ENCODE data around the gene MGAM2.

DNA sequence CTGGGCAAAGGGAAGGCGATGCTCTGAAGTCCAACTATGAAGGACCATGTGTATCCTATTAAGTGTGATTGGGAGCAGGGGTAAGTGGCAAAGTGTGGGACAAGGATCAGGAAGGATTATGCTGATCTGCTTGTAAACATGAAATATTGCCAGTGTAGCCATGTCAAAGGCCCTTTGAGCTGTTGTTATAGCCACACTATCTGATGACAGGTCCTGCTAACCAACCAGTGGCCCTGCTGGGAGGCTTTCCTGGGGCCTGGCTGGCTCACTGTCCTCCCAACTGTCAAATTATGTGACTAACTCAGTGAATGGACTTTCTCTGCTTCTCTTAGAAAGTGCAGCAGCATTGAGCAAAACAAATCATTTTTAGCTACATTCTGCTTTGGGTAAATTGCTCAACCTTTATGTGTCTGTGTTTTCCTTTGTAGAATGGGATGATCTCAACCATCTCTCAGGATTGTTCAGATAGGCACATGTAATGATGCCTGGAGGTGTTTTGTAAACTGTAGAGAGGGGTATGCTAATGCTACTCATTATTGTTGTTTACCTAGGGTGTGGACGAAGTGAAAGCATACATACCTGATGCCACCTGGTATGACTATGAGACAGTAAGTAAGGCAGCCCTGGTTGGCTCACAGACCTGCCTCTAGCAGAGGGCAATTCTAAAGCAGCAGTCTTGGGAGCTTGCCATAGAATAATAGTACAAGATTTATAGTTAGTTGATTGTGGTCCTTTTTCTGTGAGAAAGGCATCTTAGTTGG, 47.4 kb downstream of the MGAM2 start:
- TF ChIP-seq, protein P1, sequence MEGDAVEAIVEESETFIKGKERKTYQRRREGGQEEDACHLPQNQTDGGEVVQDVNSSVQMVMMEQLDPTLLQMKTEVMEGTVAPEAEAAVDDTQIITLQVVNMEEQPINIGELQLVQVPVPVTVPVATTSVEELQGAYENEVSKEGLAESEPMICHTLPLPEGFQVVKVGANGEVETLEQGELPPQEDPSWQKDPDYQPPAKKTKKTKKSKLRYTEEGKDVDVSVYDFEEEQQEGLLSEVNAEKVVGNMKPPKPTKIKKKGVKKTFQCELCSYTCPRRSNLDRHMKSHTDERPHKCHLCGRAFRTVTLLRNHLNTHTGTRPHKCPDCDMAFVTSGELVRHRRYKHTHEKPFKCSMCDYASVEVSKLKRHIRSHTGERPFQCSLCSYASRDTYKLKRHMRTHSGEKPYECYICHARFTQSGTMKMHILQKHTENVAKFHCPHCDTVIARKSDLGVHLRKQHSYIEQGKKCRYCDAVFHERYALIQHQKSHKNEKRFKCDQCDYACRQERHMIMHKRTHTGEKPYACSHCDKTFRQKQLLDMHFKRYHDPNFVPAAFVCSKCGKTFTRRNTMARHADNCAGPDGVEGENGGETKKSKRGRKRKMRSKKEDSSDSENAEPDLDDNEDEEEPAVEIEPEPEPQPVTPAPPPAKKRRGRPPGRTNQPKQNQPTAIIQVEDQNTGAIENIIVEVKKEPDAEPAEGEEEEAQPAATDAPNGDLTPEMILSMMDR (conservative IDR thresholded peaks at IDR 0.05; ENCODE audit: low read depth, low read length) = no peak
- TF ChIP-seq EZH2 (IDR thresholded peaks at IDR 0.05; ENCODE audit: borderline replicate concordance, low read depth, low read length, poor library complexity, severe bottlenecking) = no peak
